Astrocyte (in vitro differentiated cells and primary cell): ENCODE data around the gene C2orf68.

Source experiments
- EZH2 ChIP-seq: IDR thresholded peaks from 2 replicates; pipeline ENCODE4 v1.6.1; 2012; ENCODE audit warnings: mild to moderate bottlenecking, low read length, inconsistent platforms; ENCODE audit not compliant: insufficient read depth
- TF ChIP-seq, protein P1 (sequence below): IDR thresholded peaks from 2 replicates; pipeline ENCODE4 v1.5.1; 2011; ENCODE audit warnings: low read depth, mild to moderate bottlenecking, inconsistent platforms, low read length, moderate library complexity; ENCODE audit not compliant: insufficient read depth

DNA sequence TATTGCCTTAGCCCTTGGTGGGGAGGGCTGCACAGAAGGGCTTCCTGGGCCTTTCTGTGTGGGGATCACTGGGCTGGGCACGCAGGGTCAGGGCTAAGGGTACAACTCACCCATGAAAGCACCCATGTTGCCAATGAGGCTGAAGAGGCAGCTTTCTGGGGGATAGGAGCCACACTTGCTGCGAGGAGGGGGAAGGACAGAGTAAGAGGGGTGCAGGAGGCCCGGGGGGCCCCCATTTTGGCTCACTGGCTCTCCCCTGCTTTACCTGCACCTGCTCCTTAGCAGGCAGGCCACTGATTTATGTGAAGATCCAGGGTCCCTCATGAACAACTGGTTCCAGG lies 11.7 kb downstream of the C2orf68 start:
- no peak for TF ChIP-seq EZH2
- TF ChIP-seq, protein P1, sequence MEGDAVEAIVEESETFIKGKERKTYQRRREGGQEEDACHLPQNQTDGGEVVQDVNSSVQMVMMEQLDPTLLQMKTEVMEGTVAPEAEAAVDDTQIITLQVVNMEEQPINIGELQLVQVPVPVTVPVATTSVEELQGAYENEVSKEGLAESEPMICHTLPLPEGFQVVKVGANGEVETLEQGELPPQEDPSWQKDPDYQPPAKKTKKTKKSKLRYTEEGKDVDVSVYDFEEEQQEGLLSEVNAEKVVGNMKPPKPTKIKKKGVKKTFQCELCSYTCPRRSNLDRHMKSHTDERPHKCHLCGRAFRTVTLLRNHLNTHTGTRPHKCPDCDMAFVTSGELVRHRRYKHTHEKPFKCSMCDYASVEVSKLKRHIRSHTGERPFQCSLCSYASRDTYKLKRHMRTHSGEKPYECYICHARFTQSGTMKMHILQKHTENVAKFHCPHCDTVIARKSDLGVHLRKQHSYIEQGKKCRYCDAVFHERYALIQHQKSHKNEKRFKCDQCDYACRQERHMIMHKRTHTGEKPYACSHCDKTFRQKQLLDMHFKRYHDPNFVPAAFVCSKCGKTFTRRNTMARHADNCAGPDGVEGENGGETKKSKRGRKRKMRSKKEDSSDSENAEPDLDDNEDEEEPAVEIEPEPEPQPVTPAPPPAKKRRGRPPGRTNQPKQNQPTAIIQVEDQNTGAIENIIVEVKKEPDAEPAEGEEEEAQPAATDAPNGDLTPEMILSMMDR: no peak
